Gastroesophageal sphincter (tissue), 4 donors: ENCODE data around the gene CT47B1. TPM values are rescaled to one million over a fixed set of nuclear protein-coding genes. Genes with fewer than 3 reads are reported as not detected.

Experiments
- ATAC-seq: fragments of 150-250 bp; one replicate; pipeline ENCODE4 v1.9.1; 2016; ENCODE audit warnings: mild to moderate bottlenecking, moderate library complexity
- H3K27ac ChIP-seq, 4 donors: fragments of 200-600 bp; sonication (generic) in 3 of 4; 1 replicate in 3 of 4; 2 replicates in 1 of 4; pipeline ENCODE4 v1.5.1; 2016 to 2019
- H3K27me3 ChIP-seq: fragments of 200-600 bp; sonication (generic); one replicate; pipeline ENCODE4 v1.5.1; 2019
- H3K36me3 ChIP-seq, 2 donors: fragments of 200-600 bp; sonication (generic); one replicate each; pipeline ENCODE4 v1.5.1; 2019; ENCODE audit warnings: control low read depth in 1 of 2
- H3K4me1 ChIP-seq, 3 donors: fragments of 200-600 bp; sonication (generic); 1 replicate in 2 of 3; 2 replicates in 1 of 3; pipeline ENCODE4 v1.5.1; 2016 to 2019; ENCODE audit warnings: control low read depth in 2 of 3
- H3K4me3 ChIP-seq, 2 donors: fragments of 200-600 bp; sonication (generic); one replicate each; pipeline ENCODE4 v1.5.1; 2019; ENCODE audit warnings: mild to moderate bottlenecking in 1 of 2, moderate library complexity in 1 of 2
- H3K9me3 ChIP-seq, 3 donors: fragments of 200-600 bp; sonication (generic); one replicate each; pipeline ENCODE4 v1.5.1; 2017 to 2019; ENCODE audit warnings: control low read depth in 2 of 3
- CTCF ChIP-seq, 4 experiments: fragments of 200-600 bp in 2 of 4; fragments of 450-650 bp in 2 of 4; sonication (generic) in 1 of 4; IDR thresholded peaks; one replicate each; pipeline ENCODE4 v1.5.1; 2017 to 2019; ENCODE audit warnings: antibody characterized with exemption in 4 of 4, mild to moderate bottlenecking in 2 of 4, moderate library complexity in 2 of 4
- EP300 ChIP-seq: sonication (generic); formaldehyde crosslinking; IDR thresholded peaks from one replicate; pipeline ENCODE4 v1.6.1; 2017; ENCODE audit warnings: antibody characterized with exemption, mild to moderate bottlenecking
- POLR2A ChIP-seq, 2 donors: fragments of 450-650 bp; IDR thresholded peaks; one replicate each; pipeline ENCODE4 v1.6.1; 2017; ENCODE audit warnings: antibody characterized with exemption in 2 of 2, mild to moderate bottlenecking in 2 of 2, moderate library complexity in 1 of 2
- POLR2AphosphoS5 ChIP-seq: sonication (generic); formaldehyde crosslinking; IDR thresholded peaks from one replicate; pipeline ENCODE4 v1.6.1; 2017; ENCODE audit warnings: antibody characterized with exemption
- WGBS, 2 donors: methylation state at CpG; one replicate each; pipeline ENCODE4 v1.1.5; 2018; ENCODE audit warnings: low coverage in 1 of 2; 5-methylcytosine and 5-hydroxymethylcytosine counted together
- small RNA-seq, 4 donors: library from RNA; depleted of rRNA; stranded (forward); fragments of <200 nt; gene quantifications; one replicate each; pipeline ENCODE3, GENCODE V24; 2016
- total RNA-seq, 4 donors: library from RNA; depleted of rRNA; stranded (reverse); fragments of >200 nt; gene quantifications; one replicate each; pipeline ENCODE4 v1.1.0, GENCODE V29; 2016

CT47B1 gene
- total RNA-seq, 4 donors from 2014 or later = not detected

- no peaks in the 10 kb centered on the region for H3K27me3 ChIP-seq
- no peaks in the 10 kb centered on the region for H3K9me3 ChIP-seq
- H3K4me3 ChIP-seq = no peak overlapping the region
- no peaks in the 10 kb centered on the region for H3K4me1 ChIP-seq
- no peak overlapping the region for H3K27ac ChIP-seq
- no peaks in the 10 kb centered on the region for H3K36me3 ChIP-seq
- 12 to 53% methylated on average over 2 of the region's 2 CpGs for WGBS, 2 donors
- ATAC-seq = no peak
- TF ChIP-seq CTCF (IDR thresholded peaks at IDR 0.05) (no peak), POLR2A (IDR thresholded peaks at IDR 0.05) (no peak), POLR2AphosphoS5 (no peak), EP300 (no peak)
These were observed 50.5 kb downstream of the CT47B1 start for GRCh38 chrX:120825146-120825545.

- Histone ChIP-seq H3K36me3 (no peaks in the 10 kb centered on the region), H3K4me1 (no peaks in the 10 kb centered on the region), H3K27me3 (no peaks in the 10 kb centered on the region), H3K4me3 (no peak overlapping the region), H3K9me3 (no peaks in the 10 kb centered on the region), H3K27ac (no peak overlapping the region)
- WGBS, 2 donors = 80 to 94% methylated on average over 1 of the region's 1 CpG
- TF ChIP-seq POLR2AphosphoS5 = no peak
- TF ChIP-seq POLR2A (IDR thresholded peaks at IDR 0.05) = no peak
- no peak for TF ChIP-seq CTCF (IDR thresholded peaks at IDR 0.05)
- no peak for TF ChIP-seq EP300
- no peak for ATAC-seq
These were observed 51.6 kb downstream of the CT47B1 start for GRCh38 chrX:120824021-120824420.

DNA sequence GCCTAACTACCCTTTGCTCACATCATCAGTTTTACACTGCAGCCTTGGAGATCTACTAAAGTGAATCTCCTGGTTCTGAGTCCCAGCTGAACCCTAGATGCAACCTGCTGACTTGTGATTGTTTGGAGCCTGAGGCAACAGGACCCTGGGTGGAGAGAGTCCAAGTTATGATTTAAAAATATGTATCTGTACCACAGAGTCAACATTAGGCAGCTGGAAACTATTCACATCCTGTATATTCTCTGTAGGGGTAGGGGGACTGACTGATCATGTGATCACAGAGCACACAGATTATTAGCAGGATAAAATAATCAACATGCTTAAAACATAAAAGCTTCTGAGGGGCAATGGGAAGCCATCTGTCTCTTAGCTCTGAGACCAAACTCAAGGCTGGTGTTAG, 52.1 kb downstream of the CT47B1 start:
- Histone ChIP-seq H3K27ac (no peak overlapping the region), H3K4me3 (no peak overlapping the region), H3K36me3 (no peaks in the 10 kb centered on the region), H3K9me3 (no peaks in the 10 kb centered on the region), H3K27me3 (no peaks in the 10 kb centered on the region), H3K4me1 (no peaks in the 10 kb centered on the region)
- no peak for TF ChIP-seq CTCF (IDR thresholded peaks at IDR 0.05)
- TF ChIP-seq POLR2A (IDR thresholded peaks at IDR 0.05) = no peak
- no peak for TF ChIP-seq POLR2AphosphoS5
- TF ChIP-seq EP300 = no peak
- no peak for ATAC-seq

Small RNA genes lying within 50 kb of the gene (small RNA-seq; reads per million reads assigned to genes)
- 0 reads per million in 4 donors for gene AC008162.1

Other genes starting within 250 kb of the CT47B1 start
- 10 to 100 TPM; 15.2 to 24.8 (median 20.9) TPM for gene C1GALT1C1, start 245.8 kb downstream of the CT47B1 start, total RNA-seq
- not detected for gene CT47A11, start 61.3 kb upstream of the CT47B1 start, total RNA-seq
- gene CT47A10, start 66.2 kb upstream of the CT47B1 start, total RNA-seq = not detected
- gene CT47A9, start 71.0 kb upstream of the CT47B1 start, total RNA-seq = not detected
- not detected for gene CT47A8, start 75.9 kb upstream of the CT47B1 start, total RNA-seq
- not detected for gene CT47A7, start 80.7 kb upstream of the CT47B1 start, total RNA-seq
- not detected for gene CT47A6, start 85.6 kb upstream of the CT47B1 start, total RNA-seq
- gene CT47A5, start 90.5 kb upstream of the CT47B1 start, total RNA-seq = not detected
- gene CT47A4, start 95.3 kb upstream of the CT47B1 start, total RNA-seq = not detected
- not detected for gene CT47A3, start 100.2 kb upstream of the CT47B1 start, total RNA-seq
- gene CT47A2, start 105.1 kb upstream of the CT47B1 start, total RNA-seq = not detected
- gene CT47A1, start 109.9 kb upstream of the CT47B1 start, total RNA-seq = not detected
- gene GLUD2, start 171.7 kb upstream of the CT47B1 start, total RNA-seq = 1 to 10 TPM; 1.1 to 2.2 (median 1.7) TPM